ENCODE measurements around the gene SLC35G1. TPM values are rescaled to one million over a fixed set of nuclear protein-coding genes. Genes with fewer than 3 reads are reported as not detected.

Gene SLC35G1
- total RNA-seq, 1 donor from 2014 or later: 10.7 TPM

GRCh38 chr10:93851169-93851568 lies 42.6 kb upstream of the SLC35G1 start:
- TF ChIP-seq CTCF (conservative IDR thresholded peaks at IDR 0.05): no peak
- Mint-ChIP-seq H3K36me3 (ENCODE audit: low read depth) (no peaks in the 10 kb centered on the region), H3K9me3 (peaks cover 7% of the 10 kb centered on the region)

DNA sequence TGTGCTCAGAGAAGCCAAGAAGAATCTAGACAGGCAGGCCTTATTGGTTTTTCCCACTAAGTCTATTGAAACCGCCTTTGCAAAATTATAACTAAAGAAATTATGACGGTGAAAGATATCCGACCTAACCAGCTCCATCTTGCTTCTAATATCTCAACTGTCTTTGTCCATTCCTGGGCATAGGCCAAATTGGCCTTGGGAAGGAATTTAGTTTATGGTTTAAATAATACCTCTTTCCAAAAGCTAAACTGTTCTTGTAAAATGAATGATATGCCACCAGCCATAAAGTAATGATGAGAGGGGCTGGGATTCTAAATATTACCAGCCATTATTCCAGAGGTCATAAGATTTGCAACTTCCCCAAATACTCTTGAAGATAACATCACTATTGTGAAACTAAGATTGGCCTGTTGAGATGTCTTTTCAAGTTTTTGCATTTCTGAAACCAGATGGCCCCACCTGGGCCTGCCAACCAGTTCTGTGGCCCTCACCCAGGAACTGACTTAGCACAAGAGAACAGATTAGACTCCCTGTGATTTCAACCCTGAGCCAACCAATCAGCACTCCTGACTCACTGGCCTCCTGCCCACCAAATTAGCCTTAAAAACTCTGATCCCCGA lies 41.2 kb upstream of the SLC35G1 start:
- TF ChIP-seq CTCF (conservative IDR thresholded peaks at IDR 0.05): no peak
- Mint-ChIP-seq H3K27ac (ENCODE audit: unreplicated experiment) (no peak overlapping the region), H3K4me1 (peaks cover 14% of the 10 kb centered on the region), H3K9me3 (peaks cover 7% of the 10 kb centered on the region), H3K4me3 (no peak overlapping the region), H3K27me3 (ENCODE audit: low read depth) (no peaks in the 10 kb centered on the region), H3K36me3 (ENCODE audit: low read depth) (no peaks in the 10 kb centered on the region)
- DNase-seq (ENCODE audit: low read depth, low spot score): no peak

More at GRCh38 chr10:93851169-93851568, 42.6 kb upstream of the SLC35G1 start:
- H3K27ac Mint-ChIP-seq (ENCODE audit: unreplicated experiment): no peak overlapping the region
- peaks cover 14% of the 10 kb centered on the region for H3K4me1 Mint-ChIP-seq
- no peak for DNase-seq (ENCODE audit: low read depth, low spot score)
- no peaks in the 10 kb centered on the region for H3K27me3 Mint-ChIP-seq (ENCODE audit: low read depth)
- no peak overlapping the region for H3K4me3 Mint-ChIP-seq

DNA sequence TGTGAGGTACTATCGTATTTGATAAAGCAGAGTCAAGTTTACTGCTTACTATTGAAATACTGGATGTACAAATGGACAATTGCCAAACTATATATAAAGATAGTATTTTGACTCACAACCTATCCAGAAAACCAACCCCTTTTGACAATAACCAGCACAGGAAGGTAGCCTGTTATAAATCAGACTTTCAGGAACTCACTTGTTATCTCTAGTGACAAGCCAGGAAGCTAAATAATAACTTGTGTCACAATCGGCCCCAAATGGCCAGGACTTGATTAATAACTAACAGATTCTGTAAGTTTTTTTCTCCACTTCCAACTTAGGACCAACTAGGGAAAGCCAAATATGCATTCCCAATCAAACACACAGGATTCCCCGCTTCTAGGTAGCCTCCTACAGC lies 38.8 kb upstream of the SLC35G1 start:
- H3K27ac Mint-ChIP-seq (ENCODE audit: unreplicated experiment): no peak overlapping the region
- H3K36me3 Mint-ChIP-seq (ENCODE audit: low read depth): no peaks in the 10 kb centered on the region
- peaks cover under 1% of the 10 kb centered on the region for H3K27me3 Mint-ChIP-seq (ENCODE audit: low read depth)
- no peak overlapping the region for H3K4me3 Mint-ChIP-seq
- peaks cover 4% of the 10 kb centered on the region for H3K9me3 Mint-ChIP-seq
- no peak for TF ChIP-seq CTCF (conservative IDR thresholded peaks at IDR 0.05)
- H3K4me1 Mint-ChIP-seq: peaks cover 6% of the 10 kb centered on the region
- DNase-seq (ENCODE audit: low read depth, low spot score): no peak

- H3K4me1 Mint-ChIP-seq: no peaks in the 10 kb centered on the region
- H3K4me3 Mint-ChIP-seq: no peak overlapping the region
- TF ChIP-seq CTCF (conservative IDR thresholded peaks at IDR 0.05): no peak
- no peak overlapping the region for H3K27ac Mint-ChIP-seq (ENCODE audit: unreplicated experiment)
- H3K9me3 Mint-ChIP-seq: peaks cover 4% of the 10 kb centered on the region
- no peak for DNase-seq (ENCODE audit: low read depth, low spot score)
- no peaks in the 10 kb centered on the region for H3K36me3 Mint-ChIP-seq (ENCODE audit: low read depth)
- peaks cover 2% of the 10 kb centered on the region for H3K27me3 Mint-ChIP-seq (ENCODE audit: low read depth)
Measured at GRCh38 chr10:93856349-93857145, 37.2 kb upstream of the SLC35G1 start.

- Mint-ChIP-seq H3K4me1 (no peaks in the 10 kb centered on the region), H3K27me3 (ENCODE audit: low read depth) (peaks cover 2% of the 10 kb centered on the region), H3K27ac (ENCODE audit: unreplicated experiment) (no peak overlapping the region), H3K36me3 (ENCODE audit: low read depth) (no peaks in the 10 kb centered on the region), H3K4me3 (no peak overlapping the region), H3K9me3 (peaks cover 3% of the 10 kb centered on the region)
- no peak for DNase-seq (ENCODE audit: low read depth, low spot score)
- TF ChIP-seq CTCF (conservative IDR thresholded peaks at IDR 0.05): peak; percentile 69
Measured at GRCh38 chr10:93859049-93859655, 34.6 kb upstream of the SLC35G1 start.
